Ovary (tissue), 3 donors: ENCODE data around the gene HSP90B1.

Experiments
- EP300 ChIP-seq: sonication (generic); formaldehyde crosslinking; IDR thresholded peaks from one replicate; pipeline ENCODE4 v1.6.1; 2017; ENCODE audit warnings: antibody characterized with exemption
- POLR2A ChIP-seq: fragments of 450-650 bp; IDR thresholded peaks from one replicate; pipeline ENCODE4 v1.6.1; 2017; ENCODE audit warnings: antibody characterized with exemption, mild to moderate bottlenecking, moderate library complexity
- TF ChIP-seq, protein P1 (sequence below), 3 donors: fragments of 450-650 bp in 2 of 3; fragments of 200-600 bp in 1 of 3; IDR thresholded peaks; one replicate each; pipeline versions ENCODE4 v1.5.1 to v1.8.0; 2016 to 2022; ENCODE audit warnings: antibody characterized with exemption in 3 of 3, mild to moderate bottlenecking in 1 of 3
- donor health status: DM: no; HTN: no; CAD: no.

DNA sequence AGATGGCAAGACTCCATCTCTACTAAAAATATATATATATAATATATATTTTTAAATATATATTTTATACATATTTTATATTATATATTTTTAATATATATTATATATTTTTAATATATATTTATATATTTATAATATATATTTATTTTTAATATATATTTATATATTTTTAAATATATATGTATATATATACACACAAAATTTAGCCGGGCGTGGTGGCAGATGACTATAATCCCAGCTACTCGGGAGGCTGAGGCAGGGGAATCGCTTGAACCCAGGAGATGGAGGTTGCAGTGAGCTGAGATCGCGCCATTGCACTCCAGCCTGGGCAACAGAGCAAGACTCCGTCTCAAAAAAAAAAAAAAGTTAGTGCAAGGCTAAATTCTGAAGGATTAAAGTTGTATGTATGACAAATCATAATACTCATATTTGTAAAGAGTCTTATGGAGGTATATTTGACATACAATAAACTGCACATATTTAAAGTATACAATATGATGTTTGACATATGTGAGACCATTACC is 27.7 kb downstream of the HSP90B1 start:
- TF ChIP-seq POLR2A (no peak), EP300 (no peak)
- TF ChIP-seq, protein P1, sequence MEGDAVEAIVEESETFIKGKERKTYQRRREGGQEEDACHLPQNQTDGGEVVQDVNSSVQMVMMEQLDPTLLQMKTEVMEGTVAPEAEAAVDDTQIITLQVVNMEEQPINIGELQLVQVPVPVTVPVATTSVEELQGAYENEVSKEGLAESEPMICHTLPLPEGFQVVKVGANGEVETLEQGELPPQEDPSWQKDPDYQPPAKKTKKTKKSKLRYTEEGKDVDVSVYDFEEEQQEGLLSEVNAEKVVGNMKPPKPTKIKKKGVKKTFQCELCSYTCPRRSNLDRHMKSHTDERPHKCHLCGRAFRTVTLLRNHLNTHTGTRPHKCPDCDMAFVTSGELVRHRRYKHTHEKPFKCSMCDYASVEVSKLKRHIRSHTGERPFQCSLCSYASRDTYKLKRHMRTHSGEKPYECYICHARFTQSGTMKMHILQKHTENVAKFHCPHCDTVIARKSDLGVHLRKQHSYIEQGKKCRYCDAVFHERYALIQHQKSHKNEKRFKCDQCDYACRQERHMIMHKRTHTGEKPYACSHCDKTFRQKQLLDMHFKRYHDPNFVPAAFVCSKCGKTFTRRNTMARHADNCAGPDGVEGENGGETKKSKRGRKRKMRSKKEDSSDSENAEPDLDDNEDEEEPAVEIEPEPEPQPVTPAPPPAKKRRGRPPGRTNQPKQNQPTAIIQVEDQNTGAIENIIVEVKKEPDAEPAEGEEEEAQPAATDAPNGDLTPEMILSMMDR (IDR thresholded peaks at IDR 0.05), result no peak
